ENCODE results near the gene CYP4F22.
"Not testable (repeated sequence)": the region's sequence is repeated elsewhere in the genome, so short reads cannot be mapped to it uniquely, and the experiment has no call there.

Gene CYP4F22

GRCh38 chr19:15488489-15489226 is 19.7 kb upstream of the CYP4F22 start:
- no peak for DNase-seq (ENCODE audit: low spot score)

DNA sequence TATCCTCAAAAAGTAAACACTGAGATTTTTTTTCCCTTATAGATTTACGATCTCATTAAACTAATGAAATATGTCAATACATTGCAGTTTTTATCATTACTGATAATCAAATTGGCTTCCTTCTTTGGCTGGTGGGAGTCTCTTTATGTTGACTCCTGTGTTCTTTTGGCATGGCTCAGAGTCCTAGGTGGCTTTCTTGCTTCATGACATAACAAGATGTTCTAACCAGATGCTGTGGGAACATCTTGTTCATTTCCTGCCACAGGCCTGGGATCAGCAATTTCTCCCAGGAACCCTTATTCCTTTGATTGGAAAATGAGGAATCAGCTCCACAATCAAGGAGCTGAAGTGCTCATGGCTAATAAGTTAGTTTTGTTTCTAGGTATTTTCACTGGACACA is 13.2 kb upstream of the CYP4F22 start:
- DNase-seq (ENCODE audit: low spot score): no peak

DNA sequence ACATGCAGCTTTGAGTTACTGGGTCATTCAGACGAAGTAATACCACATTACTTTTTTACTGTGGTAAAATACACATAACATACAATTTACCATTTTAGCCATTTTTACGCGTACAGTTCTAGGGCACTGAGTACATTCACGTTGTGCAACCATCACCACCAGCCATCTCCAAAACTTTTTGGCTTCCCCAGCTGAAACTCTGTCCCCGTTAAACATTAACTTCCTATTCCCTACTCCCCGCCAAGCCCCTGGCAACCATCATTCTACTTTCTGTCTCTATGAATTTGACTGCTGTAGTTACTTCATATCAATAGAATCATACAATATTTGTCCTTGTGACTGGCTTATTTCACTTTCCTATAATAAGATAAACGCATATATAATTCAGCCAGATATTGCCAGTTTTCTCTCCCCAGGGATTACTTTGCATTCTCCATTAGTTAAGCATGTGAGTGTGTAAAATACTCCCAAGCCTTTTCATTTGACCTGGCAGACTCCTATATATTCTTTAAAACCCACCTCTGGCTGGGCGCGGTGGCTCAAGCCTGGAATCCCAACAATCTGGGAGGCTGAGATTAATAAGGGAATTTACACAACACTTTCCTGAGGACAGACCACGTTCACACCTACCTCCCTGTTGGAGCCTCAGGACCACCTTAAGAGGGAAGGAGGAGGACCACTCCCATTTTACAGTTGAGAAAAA is 10.0 kb upstream of the CYP4F22 start:
- DNase-seq (ENCODE audit: low spot score): no peak

DNA sequence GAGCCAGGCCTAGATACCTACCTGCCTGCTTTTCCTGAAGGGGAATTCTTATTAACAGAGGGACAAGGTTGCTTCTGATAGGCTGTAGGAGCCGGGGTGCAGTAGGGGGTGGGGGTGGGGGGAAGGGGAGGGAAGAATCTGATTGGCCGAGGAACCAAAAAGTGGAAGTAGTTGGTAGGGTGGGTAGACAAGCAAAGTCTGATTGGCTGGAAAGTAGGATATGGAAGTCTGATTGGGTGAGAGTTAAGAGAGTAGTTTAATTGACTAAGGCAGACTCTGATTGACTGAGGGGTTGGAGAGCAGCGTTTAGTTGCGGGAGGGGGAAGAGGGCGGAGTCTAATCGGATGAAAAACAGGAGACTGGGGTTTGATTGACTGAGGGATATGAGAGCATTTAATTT is 9.4 kb upstream of the CYP4F22 start:
- no peak for DNase-seq (ENCODE audit: low spot score)

GRCh38 chr19:15501596-15501995 is 6.7 kb upstream of the CYP4F22 start:
- DNase-seq (ENCODE audit: low spot score): no peak

DNA sequence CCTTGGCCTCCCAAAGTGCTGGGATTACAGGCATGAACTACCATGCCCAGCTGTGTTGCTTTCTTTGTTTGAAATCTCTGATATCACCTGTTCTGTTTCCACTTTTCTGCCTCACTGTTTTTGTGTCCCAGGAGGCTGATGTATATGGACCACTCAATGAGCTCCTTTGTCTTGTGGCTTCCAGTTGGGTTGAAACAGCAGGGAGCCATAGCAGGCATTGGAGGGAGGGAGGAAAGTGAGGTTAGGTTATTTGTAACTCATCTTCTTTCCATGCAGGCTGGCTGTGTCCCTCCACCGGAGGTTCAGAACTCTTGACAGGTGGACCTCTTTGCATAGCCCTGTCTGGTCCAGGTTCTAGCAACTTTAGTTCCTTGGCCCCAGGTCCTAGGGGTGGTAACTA is 6.1 kb upstream of the CYP4F22 start:
- DNase-seq (ENCODE audit: low spot score): no peak

- DNase-seq (ENCODE audit: low spot score): no peak
Measured at GRCh38 chr19:15506074-15506571, 2.2 kb upstream of the CYP4F22 start.

DNA sequence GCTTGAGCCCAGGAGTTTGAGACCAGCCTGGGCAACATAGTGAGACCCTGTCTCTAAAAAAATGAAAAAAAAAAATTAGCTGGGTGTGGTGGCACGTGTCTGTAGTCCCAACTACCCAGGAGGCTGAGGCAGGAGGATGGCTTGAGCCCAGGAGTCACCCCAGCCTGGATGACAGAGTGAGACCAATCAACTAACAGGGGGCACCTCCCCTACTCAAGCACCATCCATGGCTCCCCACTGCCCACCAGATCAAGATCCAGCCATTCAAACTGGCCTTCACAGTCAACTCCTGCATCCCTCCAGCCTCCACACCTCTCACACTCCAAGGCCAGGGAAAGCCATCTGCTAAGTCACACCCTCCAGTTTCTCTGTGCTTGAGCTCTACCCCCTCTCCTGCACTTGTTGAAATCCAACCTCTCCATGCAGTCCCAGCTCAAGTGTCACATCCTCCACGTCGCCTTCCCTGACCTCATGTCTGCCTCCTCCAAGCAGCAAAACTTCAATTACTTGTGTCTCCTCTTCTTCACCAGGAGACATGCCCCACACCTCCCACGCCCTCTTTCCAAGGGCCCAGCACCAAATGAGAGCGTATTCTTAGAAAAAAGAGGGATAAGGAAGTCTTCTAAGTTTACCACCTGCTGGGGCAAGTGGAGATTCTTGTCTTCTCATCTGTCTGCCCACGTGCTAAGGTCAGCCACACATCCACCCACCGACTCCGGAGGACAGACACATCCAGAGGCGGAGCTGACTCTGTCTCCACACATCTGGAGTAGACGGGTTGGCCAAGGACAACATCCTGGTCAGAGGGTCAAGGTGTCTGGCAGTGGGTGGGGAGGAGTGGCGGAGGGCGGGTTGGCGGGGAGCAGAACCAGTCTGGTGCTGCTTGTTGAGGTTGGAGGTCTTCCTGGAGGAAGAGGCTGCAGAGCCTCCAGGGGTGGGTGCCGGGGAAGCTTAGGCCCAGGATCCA is 974 bp upstream of the CYP4F22 start:
- DNase-seq (ENCODE audit: low spot score): no peak

DNA sequence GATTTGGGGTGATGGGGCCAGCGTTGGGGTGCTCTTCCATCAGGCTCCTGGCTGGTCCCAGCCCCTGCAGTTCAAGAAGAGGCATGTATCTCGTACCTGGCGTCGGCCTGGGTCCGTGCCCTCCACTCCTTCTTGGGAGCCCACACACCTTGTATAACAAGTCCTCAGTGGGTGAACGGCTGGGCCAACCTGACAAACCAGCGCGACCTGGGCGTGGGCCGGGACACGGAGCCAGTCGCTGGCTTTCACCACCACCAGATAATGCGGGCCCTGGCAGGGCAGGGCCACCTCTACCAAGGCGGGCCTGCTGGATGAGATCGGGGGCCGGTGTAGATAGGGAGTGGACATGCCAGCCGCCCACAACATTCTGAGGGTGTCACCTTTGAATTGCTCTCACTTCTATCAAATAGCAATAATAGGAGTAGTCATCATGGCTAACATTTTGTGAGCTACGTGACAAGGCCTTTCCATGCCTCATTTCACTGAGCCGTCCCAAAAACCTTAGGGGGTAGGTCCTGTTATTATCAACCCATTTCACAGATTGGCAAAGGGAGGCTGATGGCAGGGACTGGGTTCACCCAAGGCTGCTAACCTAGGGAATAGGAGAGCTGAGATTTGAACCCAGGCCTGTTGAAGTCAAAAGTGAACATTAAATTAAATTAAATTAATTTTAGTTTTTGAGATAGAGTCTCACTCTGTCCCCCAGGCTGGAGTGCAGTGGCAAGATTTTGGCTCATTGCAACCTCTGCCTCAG is 3.5 kb downstream of the CYP4F22 start:
- DNase-seq (ENCODE audit: low spot score): no peak

- DNase-seq (ENCODE audit: low spot score): not testable (repeated sequence)
Measured at GRCh38 chr19:15515227-15515625, 6.9 kb downstream of the CYP4F22 start.

DNA sequence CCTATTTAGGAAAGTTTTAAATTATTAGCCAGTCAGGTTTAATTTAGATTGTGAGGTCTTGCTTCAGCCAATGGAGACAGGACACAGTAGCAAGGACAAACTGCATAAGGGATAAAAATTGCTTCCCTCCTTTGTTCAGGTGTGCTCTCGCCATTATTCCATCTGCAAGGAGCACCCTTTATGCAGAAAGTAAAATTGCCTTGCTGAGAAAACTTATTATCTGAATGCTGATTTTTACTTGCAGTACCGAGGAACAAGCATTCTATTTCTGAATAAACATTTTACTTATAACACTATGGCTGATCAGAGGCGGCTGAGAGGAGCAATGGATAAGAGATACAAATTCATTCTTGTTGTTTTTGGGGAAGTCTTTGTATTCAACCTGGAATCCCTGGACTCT is 8.0 kb downstream of the CYP4F22 start:
- no peak for DNase-seq (ENCODE audit: low spot score)

DNA sequence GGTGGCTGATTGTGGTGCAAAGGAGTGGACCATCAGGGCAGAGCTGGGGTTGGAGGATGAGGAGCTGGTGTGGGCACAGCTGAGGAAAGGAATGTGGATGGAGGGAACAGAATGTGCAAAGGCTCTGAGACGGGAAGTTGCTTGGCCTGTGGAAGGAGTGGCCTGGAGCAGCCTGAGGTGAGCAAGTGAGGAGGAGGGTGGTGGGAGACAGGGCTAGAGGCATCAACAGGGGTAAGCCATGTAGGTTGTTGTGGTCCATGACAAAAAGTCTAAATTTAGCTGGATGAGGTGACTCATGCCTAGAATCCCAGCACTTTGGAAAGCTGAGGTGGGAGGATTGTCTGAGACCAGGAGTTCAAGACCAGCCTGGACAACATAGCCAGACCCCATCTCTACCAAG is 9.5 kb downstream of the CYP4F22 start:
- no peak for DNase-seq (ENCODE audit: low spot score)

DNA sequence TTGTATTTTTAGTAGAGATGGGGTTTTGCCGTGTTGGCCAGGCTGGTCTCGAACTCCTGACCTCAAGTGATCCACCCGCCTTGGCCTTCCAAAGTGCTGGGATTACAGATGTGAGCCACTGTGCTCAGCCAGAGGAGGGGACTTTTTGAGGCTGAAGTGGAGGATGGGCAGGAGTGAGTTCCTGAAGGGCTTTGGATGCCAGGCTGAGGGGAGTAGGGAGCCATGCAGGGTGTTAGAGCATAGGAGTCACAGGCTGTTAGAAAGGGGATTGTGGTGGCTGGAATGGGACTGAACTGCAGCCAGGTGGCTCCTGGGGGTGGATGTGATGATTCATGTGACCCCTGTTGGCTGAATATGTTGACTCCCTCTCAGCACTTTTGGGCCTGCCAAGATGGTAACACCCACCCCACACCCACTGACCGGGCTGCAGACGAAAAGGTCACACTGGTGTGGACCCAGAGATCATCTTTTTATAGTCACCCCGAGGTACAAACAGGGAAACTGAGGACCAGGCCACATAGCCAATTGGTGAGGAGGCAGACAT is 11.2 kb downstream of the CYP4F22 start:
- DNase-seq (ENCODE audit: low spot score): no peak

DNA sequence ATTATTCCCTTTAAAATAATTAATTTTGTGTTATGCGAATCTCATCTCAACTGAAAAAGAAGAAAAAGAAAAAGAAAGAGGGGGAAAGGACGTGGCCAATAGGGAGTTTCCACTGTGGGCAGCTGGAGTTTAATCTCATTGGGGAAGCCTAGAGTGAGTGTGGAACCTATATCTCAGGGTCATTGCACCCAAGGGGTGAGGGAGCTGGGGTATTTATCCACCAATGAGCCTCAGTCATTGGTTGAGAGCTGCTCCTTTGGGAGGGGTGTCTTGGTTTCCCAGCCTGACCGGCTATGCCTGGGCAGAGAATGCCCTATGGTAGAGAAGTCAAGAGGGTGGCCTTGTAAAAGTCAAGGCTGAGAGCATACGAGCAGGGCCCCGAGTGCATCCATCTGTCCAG is 16.5 kb downstream of the CYP4F22 start:
- no peak for DNase-seq (ENCODE audit: low spot score)

DNA sequence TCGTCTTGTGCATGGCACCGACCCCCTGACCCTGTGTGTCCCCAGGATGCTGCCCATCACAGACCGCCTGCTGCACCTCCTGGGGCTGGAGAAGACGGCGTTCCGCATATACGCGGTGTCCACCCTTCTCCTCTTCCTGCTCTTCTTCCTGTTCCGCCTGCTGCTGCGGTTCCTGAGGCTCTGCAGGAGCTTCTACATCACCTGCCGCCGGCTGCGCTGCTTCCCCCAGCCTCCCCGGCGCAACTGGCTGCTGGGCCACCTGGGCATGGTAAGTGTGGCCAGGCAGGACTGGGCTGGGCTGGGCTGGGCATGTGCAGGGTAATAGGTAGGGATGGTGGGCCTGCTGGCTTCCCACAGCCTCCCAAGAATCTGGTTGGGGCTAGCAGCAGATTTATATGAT is 17.0 kb downstream of the CYP4F22 start:
- no peak for DNase-seq (ENCODE audit: low spot score)

DNA sequence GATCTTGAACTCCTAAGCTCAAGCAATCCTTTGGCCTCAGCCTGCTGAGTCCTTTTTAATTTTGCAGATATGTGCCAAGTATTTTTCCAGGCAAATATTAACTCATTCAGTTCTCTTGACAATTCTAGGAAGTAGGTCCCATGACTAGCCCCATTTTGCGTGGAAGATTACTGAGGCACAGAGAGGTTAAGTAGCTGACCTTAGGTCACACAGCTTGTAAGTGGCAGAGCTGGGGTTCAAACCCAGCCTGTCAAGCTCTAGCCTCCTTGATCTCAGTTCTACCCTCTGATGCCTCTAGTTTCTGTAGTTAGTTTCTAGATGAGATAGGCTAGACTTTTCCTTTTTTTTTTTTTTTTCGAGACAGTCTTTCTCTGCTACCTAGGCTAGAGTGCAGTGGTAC is 18.1 kb downstream of the CYP4F22 start:
- DNase-seq (ENCODE audit: low spot score): no peak

DNA sequence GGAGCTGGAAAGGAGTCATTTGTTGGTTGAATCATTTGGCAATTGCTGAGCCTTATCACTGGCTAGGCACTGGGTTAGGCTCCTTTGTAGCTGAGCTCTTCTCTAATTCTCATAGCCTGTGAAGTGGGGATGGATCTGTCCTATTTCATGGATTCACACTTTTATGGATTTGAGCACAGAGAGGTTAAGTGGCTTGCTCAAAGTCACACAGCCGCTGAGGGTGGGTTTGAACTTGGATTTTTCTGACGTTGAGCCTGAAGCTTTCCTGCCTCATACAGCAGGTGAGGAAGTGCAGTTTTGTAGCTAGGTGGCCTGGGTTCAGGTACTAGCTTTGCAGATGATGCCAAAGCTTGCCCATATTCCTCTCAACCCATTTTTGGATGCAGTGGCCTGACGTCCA is 19.4 kb downstream of the CYP4F22 start:
- DNase-seq (ENCODE audit: low spot score): no peak

DNA sequence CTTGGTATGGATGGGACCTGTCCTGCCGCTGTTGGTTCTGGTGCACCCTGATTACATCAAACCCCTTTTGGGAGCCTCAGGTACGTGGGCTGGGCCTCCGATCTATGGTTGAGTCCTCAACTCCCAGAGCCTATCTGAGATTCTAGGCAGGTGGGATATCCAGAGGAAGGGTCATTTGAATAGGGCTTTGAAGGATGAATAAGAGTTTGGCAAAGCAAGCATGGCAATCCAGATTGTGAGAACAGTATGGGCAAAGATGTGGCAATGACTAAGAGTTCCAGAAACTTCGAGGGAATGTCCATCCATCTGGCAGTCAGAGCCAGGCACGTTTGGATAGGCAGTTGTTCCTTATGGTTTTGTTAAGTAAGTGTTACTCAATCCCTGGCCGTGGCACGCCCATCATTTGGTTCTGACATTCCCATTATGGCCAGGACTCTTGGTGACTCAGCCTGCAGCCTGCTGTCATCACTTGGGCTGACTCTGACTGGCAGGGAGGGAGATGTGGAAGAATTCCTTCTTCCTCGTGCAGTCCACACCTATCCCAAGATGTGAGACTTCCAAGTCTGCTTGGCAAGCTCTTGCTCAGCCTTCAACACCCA is 21.5 kb downstream of the CYP4F22 start:
- DNase-seq (ENCODE audit: low spot score): no peak

- DNase-seq (ENCODE audit: low spot score): no peak
Measured at GRCh38 chr19:15532779-15533521, 24.6 kb downstream of the CYP4F22 start.

- DNase-seq (ENCODE audit: low spot score): not testable (repeated sequence)
Measured at GRCh38 chr19:15533522-15533830, 25.2 kb downstream of the CYP4F22 start.
